OCI-LY1 (cell line): ENCODE results near the gene KLHL15.

ENCODE experiments used
- CTCF ChIP-seq: fragments of 200-600 bp; sonication (generic), shearing (Covaris generic); IDR thresholded peaks from 2 replicates; pipeline ENCODE4 v1.5.1; 2017; ENCODE audit warnings: mild to moderate bottlenecking, antibody characterized with exemption, low read length, moderate library complexity, mixed read lengths
- EZH2 ChIP-seq: fragments of 200-600 bp; sonication (generic), shearing (Covaris generic); IDR thresholded peaks from 2 replicates; pipeline ENCODE4 v1.8.0; 2017; ENCODE audit warnings: borderline replicate concordance, mixed run types, mild to moderate bottlenecking, antibody characterized with exemption, low read length, moderate library complexity, mixed read lengths

GRCh38 chrX:23993012-23993633 is 33.9 kb downstream of the KLHL15 start:
- TF ChIP-seq CTCF (no peak), EZH2 (no peak)
